Left cardiac atrium (tissue), 4 donors: ENCODE results near the gene KIZ. TPM values are rescaled to one million over a fixed set of nuclear protein-coding genes. Genes with fewer than 3 reads are reported as not detected.

Experiments used
- ATAC-seq, 2 donors: fragments of 200-7000 bp; cut with Tn5 transposase; one replicate each; pipeline ENCODE4 v1.9.1; 2020; ENCODE audit warnings: mild to moderate bottlenecking in 2 of 2, moderate library complexity in 2 of 2
- DNase-seq: peaks from one replicate; pipeline ENCODE4 v3.0.0-alpha.2; 2020
- intact Hi-C, 2 donors: fragments of 100-400 bp; cut with DNase I; formaldehyde crosslinking; loops; one replicate each; pipeline versions ENCODE4 v1.14.1 to v1.15.1; 2022 to 2023
- total RNA-seq, 2 donors: library from RNA; stranded (reverse); fragmentation: NEBNext Ultra II Directional; extraction: Animal tissue kit (Norgen Biotek cat#: 25700); gene quantifications; one replicate each; pipeline ENCODE4 v1.2.1, GENCODE V29; 2021
- donor health status: DM: no; HTN: yes; CAD: no.
- donor health status: DM: no; HTN: yes; CAD: no; lungs with severe emphysema.
- donor health status: DM: yes; HTN: yes; CAD: no.
- donor health status: Dilated cardiomyopathy.

KIZ gene
- total RNA-seq, 2 donors from 2014 or later: 15.1 to 25.4 TPM

GRCh38 chr20:21273755-21274386 lies 148.0 kb downstream of the KIZ start:
- ATAC-seq (no peak), DNase-seq (no peak)
- intact Hi-C loops: no loop called here

GRCh38 chr20:21278829-21279228 lies 152.9 kb downstream of the KIZ start:
- ATAC-seq: no peak
- no peak for DNase-seq
- intact Hi-C loops: no loop called here

- DNase-seq (no peak), ATAC-seq (no peak)
- intact Hi-C loops: no loop called here
Measured at GRCh38 chr20:21279706-21280521, 154.0 kb downstream of the KIZ start.

- intact Hi-C loops: no loop called here
- no peak for ATAC-seq
- no peak for DNase-seq
Measured at GRCh38 chr20:21280522-21281016, 154.7 kb downstream of the KIZ start.

- intact Hi-C loops: no loop called here
- no peak for DNase-seq
- no peak for ATAC-seq
Measured at GRCh38 chr20:21286775-21287174, 160.9 kb downstream of the KIZ start.

- intact Hi-C loops: no loop called here
- ATAC-seq (no peak), DNase-seq (no peak)
Measured at GRCh38 chr20:21288587-21289370, 162.9 kb downstream of the KIZ start.

GRCh38 chr20:21289651-21290050 lies 163.8 kb downstream of the KIZ start:
- no peak for DNase-seq
- intact Hi-C loops: no loop called here
- no peak for ATAC-seq

GRCh38 chr20:21291026-21291425 lies 165.1 kb downstream of the KIZ start:
- DNase-seq: no peak
- ATAC-seq: peak in 1 of 2 donors; percentile 18
- intact Hi-C loops: no loop called here

- DNase-seq (no peak), ATAC-seq (peak in 1 of 2 donors; percentile 42)
- intact Hi-C loops: loop anchor here in 1 of 2 donors (5.0 kb wide), 1 partner anchor 57 kb away; no protein-coding TSS in a partner anchor
Measured at GRCh38 chr20:21294755-21295154, 168.9 kb downstream of the KIZ start.

Other genes with a start within 250 kb of the KIZ start
- gene LINC00237, start 19.7 kb upstream of the KIZ start, total RNA-seq: not detected
- gene XRN2, start 177.2 kb downstream of the KIZ start, total RNA-seq: 10 to 100 TPM; 37.1 to 43.6 TPM